Liver (tissue), 9 donors: Measurements from ENCODE around the gene DNAJA4. TPM values are rescaled to one million over a fixed set of nuclear protein-coding genes. Genes with fewer than 3 reads are reported as not detected.

Source experiments
- DNase-seq: peaks from one replicate; pipeline ENCODE4 v3.0.0-alpha.2; 2017; ENCODE audit warnings: low spot score
- H3K27ac ChIP-seq, 2 donors: one replicate each; pipeline ENCODE4 v1.7.0; 2013; ENCODE audit warnings: inconsistent platforms in 2 of 2, low read length in 2 of 2, control low read depth in 1 of 2, low read depth in 1 of 2, mild to moderate bottlenecking in 1 of 2
- H3K27me3 ChIP-seq, 4 donors: one replicate each; pipeline versions ENCODE4 v1.6.1 to v1.7.0; 2013; ENCODE audit warnings: low read length in 3 of 4, inconsistent platforms in 1 of 4, mild to moderate bottlenecking in 1 of 4, moderate library complexity in 1 of 4; ENCODE audit not compliant: control insufficient read depth in 4 of 4, insufficient read depth in 4 of 4
- H3K36me3 ChIP-seq, 4 donors: one replicate each; pipeline versions ENCODE4 v1.6.1 to v1.7.0; 2013; ENCODE audit warnings: low read length in 3 of 4, mild to moderate bottlenecking in 3 of 4, low read depth in 1 of 4, moderate library complexity in 1 of 4; ENCODE audit not compliant: control insufficient read depth in 4 of 4, insufficient read depth in 3 of 4
- H3K4me1 ChIP-seq, 4 donors: one replicate each; pipeline versions ENCODE4 v1.6.1 to v1.7.0; 2013; ENCODE audit warnings: low read length in 3 of 4, mild to moderate bottlenecking in 3 of 4, moderate library complexity in 1 of 4; ENCODE audit not compliant: control insufficient read depth in 4 of 4, insufficient read depth in 4 of 4
- H3K4me3 ChIP-seq, 3 donors: one replicate each; pipeline versions ENCODE4 v1.6.1 to v1.7.0; 2013; ENCODE audit warnings: low read length in 3 of 3, control low read depth in 1 of 3, low read depth in 1 of 3, mild to moderate bottlenecking in 1 of 3
- H3K9ac ChIP-seq, 2 donors: one replicate each; pipeline ENCODE4 v1.7.0; 2013; ENCODE audit warnings: low read length in 2 of 2, mild to moderate bottlenecking in 2 of 2, moderate library complexity in 2 of 2, control low read depth in 1 of 2, low read depth in 1 of 2
- H3K9me3 ChIP-seq, 4 donors: one replicate each; pipeline versions ENCODE4 v1.6.1 to v1.7.0; 2013; ENCODE audit warnings: low read length in 3 of 4; ENCODE audit not compliant: control insufficient read depth in 4 of 4
- EGR1 ChIP-seq, 2 donors: IDR thresholded peaks; 2 replicates each; pipeline ENCODE4 v1.6.1; 2016 to 2018; ENCODE audit warnings: antibody characterized with exemption in 2 of 2, low read depth in 2 of 2
- FOXA1 ChIP-seq: IDR thresholded peaks from 2 replicates; pipeline ENCODE4 v1.6.1; 2016; ENCODE audit warnings: antibody characterized with exemption
- FOXA2 ChIP-seq: IDR thresholded peaks from 2 replicates; pipeline ENCODE4 v1.6.1; 2016; ENCODE audit warnings: antibody characterized with exemption
- GABPA ChIP-seq, 2 donors: IDR thresholded peaks in 1 of 2; conservative IDR thresholded peaks in 1 of 2; 2 replicates each; pipeline ENCODE4 v1.6.1; 2016; ENCODE audit warnings: antibody characterized with exemption in 2 of 2, mild to moderate bottlenecking in 1 of 2, moderate library complexity in 1 of 2
- HNF4A ChIP-seq, 2 donors: conservative IDR thresholded peaks; 2 replicates each; pipeline ENCODE4 v1.6.1; 2016; ENCODE audit warnings: antibody characterized with exemption in 2 of 2, mild to moderate bottlenecking in 2 of 2
- HNF4G ChIP-seq: IDR thresholded peaks from 2 replicates; pipeline ENCODE4 v1.6.1; 2016; ENCODE audit warnings: antibody characterized with exemption
- JUND ChIP-seq, 2 donors: IDR thresholded peaks; 2 replicates each; pipeline ENCODE4 v1.6.1; 2016; ENCODE audit warnings: antibody characterized with exemption in 2 of 2
- NR2F2 ChIP-seq: IDR thresholded peaks from 2 replicates; pipeline ENCODE4 v1.6.1; 2016; ENCODE audit warnings: antibody characterized with exemption
- RAD21 ChIP-seq, 2 donors: IDR thresholded peaks; 2 replicates each; pipeline ENCODE4 v1.6.1; 2016; ENCODE audit warnings: antibody characterized with exemption in 2 of 2, mild to moderate bottlenecking in 2 of 2
- RXRA ChIP-seq, 2 donors: IDR thresholded peaks; 2 replicates each; pipeline ENCODE4 v1.6.1; 2017 to 2018; ENCODE audit warnings: antibody characterized with exemption in 2 of 2, mild to moderate bottlenecking in 1 of 2
- SP1 ChIP-seq: IDR thresholded peaks from 2 replicates; pipeline ENCODE4 v1.6.1; 2018; ENCODE audit warnings: antibody characterized with exemption, mild to moderate bottlenecking
- TAF1 ChIP-seq: conservative IDR thresholded peaks from 2 replicates; pipeline ENCODE4 v1.6.1; 2016; ENCODE audit warnings: antibody characterized with exemption, mild to moderate bottlenecking
- YY1 ChIP-seq: IDR thresholded peaks from 2 replicates; pipeline ENCODE4 v1.6.1; 2016; ENCODE audit warnings: antibody characterized with exemption, mild to moderate bottlenecking
- WGBS: extraction: QIAGEN DNeasy Blood & Tissue Kit; methylation state at CpG from one replicate; pipeline ENCODE4 v1.1.7; 2013; 5-methylcytosine and 5-hydroxymethylcytosine counted together
- polyA plus RNA-seq, 2 donors: library from polyadenylated mRNA; stranded (reverse) in 1 of 2; unstranded in 1 of 2; fragments of 200-250 nt in 1 of 2; fragments of >200 nt in 1 of 2; fragmentation: Nextera tagmentation in 1 of 2; extraction: Ambion mirVana in 1 of 2; gene quantifications; one replicate each; pipeline versions ENCODE4 v1.2.1 to v1.2.3, GENCODE V29; 2013 to 2015
- total RNA-seq, 2 donors: library from RNA; depleted of rRNA; stranded (reverse); fragments of >200 nt; gene quantifications; one replicate each; pipeline ENCODE4 v1.2.3, GENCODE V29; 2014
- TF ChIP-seq, protein P1 (sequence below): IDR thresholded peaks from 2 replicates; pipeline ENCODE4 v1.6.1; 2016; ENCODE audit warnings: antibody characterized with exemption
- TF ChIP-seq, protein P2 (sequence below): IDR thresholded peaks from 2 replicates; pipeline ENCODE4 v1.6.1; 2016; ENCODE audit warnings: antibody characterized with exemption, mild to moderate bottlenecking
- TF ChIP-seq, protein P3 (sequence below): fragments of 150-350 bp; IDR thresholded peaks from 2 replicates; pipeline ENCODE4 v1.5.1; 2017; ENCODE audit warnings: improper control_type of control experiment, low read depth, low read length; ENCODE audit not compliant: missing input control
- TF ChIP-seq, protein P4 (sequence below): IDR thresholded peaks from 2 replicates; pipeline ENCODE4 v1.6.1; 2016; ENCODE audit warnings: antibody characterized with exemption
- TF ChIP-seq, protein P5 (sequence below): IDR thresholded peaks from 2 replicates; pipeline ENCODE4 v1.6.1; 2016; ENCODE audit warnings: antibody characterized with exemption
- donor health status: healthy.
- donor health status: healthy.
- donor health status: healthy.
- donor health status: healthy.
- donor health status: healthy.

The DNAJA4 gene
- total and polyA plus RNA-seq, 4 donors: 0.93 to 79.0 (median 2.0) TPM

DNA sequence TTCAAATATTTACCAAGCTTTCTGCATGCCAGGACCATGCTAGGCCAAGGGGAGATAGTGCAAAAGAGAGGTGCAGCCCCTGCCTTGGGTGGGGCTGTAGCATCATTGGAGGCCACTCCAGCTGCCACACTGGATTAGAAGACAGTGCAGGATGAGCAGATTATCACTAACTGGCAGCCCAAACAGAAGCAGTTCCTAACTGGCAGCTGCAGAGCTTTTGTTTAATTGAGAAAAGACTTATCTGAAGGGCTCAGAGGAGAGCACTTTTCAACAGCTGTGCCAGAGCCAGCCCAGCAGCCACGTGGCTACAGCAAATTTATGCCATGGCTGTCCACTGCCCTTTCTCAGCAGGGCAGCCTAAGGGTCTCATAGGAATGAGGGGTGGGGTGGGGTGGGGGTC lies 16.5 kb upstream of the DNAJA4 start:
- Histone ChIP-seq H3K36me3 (no peaks in the 10 kb centered on the region), H3K9ac (no peak overlapping the region), H3K27ac (no peak overlapping the region), H3K27me3 (no peaks in the 10 kb centered on the region), H3K9me3 (no peaks in the 10 kb centered on the region), H3K4me1 (no peaks in the 10 kb centered on the region), H3K4me3 (no peak overlapping the region)
- peak; percentile 44 for DNase-seq
- TF ChIP-seq, protein P1, sequence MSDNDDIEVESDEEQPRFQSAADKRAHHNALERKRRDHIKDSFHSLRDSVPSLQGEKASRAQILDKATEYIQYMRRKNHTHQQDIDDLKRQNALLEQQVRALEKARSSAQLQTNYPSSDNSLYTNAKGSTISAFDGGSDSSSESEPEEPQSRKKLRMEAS: no peak
- TF ChIP-seq, protein P2, sequence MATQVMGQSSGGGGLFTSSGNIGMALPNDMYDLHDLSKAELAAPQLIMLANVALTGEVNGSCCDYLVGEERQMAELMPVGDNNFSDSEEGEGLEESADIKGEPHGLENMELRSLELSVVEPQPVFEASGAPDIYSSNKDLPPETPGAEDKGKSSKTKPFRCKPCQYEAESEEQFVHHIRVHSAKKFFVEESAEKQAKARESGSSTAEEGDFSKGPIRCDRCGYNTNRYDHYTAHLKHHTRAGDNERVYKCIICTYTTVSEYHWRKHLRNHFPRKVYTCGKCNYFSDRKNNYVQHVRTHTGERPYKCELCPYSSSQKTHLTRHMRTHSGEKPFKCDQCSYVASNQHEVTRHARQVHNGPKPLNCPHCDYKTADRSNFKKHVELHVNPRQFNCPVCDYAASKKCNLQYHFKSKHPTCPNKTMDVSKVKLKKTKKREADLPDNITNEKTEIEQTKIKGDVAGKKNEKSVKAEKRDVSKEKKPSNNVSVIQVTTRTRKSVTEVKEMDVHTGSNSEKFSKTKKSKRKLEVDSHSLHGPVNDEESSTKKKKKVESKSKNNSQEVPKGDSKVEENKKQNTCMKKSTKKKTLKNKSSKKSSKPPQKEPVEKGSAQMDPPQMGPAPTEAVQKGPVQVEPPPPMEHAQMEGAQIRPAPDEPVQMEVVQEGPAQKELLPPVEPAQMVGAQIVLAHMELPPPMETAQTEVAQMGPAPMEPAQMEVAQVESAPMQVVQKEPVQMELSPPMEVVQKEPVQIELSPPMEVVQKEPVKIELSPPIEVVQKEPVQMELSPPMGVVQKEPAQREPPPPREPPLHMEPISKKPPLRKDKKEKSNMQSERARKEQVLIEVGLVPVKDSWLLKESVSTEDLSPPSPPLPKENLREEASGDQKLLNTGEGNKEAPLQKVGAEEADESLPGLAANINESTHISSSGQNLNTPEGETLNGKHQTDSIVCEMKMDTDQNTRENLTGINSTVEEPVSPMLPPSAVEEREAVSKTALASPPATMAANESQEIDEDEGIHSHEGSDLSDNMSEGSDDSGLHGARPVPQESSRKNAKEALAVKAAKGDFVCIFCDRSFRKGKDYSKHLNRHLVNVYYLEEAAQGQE: no peak
- TF ChIP-seq YY1 (no peak), GABPA (IDR thresholded peaks at IDR 0.05 in 1 of 2, conservative IDR thresholded peaks at IDR 0.05 in 1 of 2) (no peak)
- TF ChIP-seq, protein P3, sequence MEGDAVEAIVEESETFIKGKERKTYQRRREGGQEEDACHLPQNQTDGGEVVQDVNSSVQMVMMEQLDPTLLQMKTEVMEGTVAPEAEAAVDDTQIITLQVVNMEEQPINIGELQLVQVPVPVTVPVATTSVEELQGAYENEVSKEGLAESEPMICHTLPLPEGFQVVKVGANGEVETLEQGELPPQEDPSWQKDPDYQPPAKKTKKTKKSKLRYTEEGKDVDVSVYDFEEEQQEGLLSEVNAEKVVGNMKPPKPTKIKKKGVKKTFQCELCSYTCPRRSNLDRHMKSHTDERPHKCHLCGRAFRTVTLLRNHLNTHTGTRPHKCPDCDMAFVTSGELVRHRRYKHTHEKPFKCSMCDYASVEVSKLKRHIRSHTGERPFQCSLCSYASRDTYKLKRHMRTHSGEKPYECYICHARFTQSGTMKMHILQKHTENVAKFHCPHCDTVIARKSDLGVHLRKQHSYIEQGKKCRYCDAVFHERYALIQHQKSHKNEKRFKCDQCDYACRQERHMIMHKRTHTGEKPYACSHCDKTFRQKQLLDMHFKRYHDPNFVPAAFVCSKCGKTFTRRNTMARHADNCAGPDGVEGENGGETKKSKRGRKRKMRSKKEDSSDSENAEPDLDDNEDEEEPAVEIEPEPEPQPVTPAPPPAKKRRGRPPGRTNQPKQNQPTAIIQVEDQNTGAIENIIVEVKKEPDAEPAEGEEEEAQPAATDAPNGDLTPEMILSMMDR: no peak
- 79% methylated on average over 1 of the region's 1 CpG for WGBS

DNA sequence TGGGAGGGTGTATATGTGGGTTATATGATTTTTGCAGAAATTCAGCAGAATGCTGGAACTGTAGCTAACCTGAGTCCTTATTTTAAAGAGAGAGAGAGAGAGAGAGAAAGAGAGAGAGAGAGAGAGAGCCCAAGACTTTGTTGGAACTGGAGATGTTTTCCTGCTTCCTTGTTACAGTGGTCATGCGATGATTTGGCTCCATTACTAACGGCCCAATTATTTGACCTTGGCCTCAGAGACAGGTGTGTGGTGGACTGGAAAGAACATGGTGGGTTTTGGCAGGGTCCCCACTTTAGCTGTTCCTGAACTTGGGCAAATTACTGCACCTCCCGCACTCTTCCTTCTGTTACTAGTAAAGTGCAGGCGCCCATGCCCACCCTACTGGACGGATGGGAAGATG lies 15.2 kb upstream of the DNAJA4 start:
- no peak overlapping the region for H3K27ac ChIP-seq
- no peak overlapping the region for H3K9ac ChIP-seq
- 92% methylated on average over 5 of the region's 5 CpGs for WGBS
- no peak overlapping the region for H3K4me3 ChIP-seq
- TF ChIP-seq, protein P4, sequence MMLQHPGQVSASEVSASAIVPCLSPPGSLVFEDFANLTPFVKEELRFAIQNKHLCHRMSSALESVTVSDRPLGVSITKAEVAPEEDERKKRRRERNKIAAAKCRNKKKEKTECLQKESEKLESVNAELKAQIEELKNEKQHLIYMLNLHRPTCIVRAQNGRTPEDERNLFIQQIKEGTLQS: no peak
- TF ChIP-seq TAF1: no peak
- no peak for TF ChIP-seq HNF4G
- no peak for TF ChIP-seq RXRA (IDR thresholded peaks at IDR 0.05)
- no peak for TF ChIP-seq GABPA (IDR thresholded peaks at IDR 0.05 in 1 of 2, conservative IDR thresholded peaks at IDR 0.05 in 1 of 2)
- TF ChIP-seq, protein P1: no peak
- TF ChIP-seq, protein P2: no peak
- no peak for TF ChIP-seq JUND (IDR thresholded peaks at IDR 0.05)
- TF ChIP-seq, protein P5, sequence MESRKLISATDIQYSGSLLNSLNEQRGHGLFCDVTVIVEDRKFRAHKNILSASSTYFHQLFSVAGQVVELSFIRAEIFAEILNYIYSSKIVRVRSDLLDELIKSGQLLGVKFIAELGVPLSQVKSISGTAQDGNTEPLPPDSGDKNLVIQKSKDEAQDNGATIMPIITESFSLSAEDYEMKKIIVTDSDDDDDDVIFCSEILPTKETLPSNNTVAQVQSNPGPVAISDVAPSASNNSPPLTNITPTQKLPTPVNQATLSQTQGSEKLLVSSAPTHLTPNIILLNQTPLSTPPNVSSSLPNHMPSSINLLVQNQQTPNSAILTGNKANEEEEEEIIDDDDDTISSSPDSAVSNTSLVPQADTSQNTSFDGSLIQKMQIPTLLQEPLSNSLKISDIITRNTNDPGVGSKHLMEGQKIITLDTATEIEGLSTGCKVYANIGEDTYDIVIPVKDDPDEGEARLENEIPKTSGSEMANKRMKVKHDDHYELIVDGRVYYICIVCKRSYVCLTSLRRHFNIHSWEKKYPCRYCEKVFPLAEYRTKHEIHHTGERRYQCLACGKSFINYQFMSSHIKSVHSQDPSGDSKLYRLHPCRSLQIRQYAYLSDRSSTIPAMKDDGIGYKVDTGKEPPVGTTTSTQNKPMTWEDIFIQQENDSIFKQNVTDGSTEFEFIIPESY: no peak
- TF ChIP-seq SP1: no peak
- TF ChIP-seq, protein P3: no peak
- no peak for TF ChIP-seq FOXA2
- TF ChIP-seq NR2F2: no peak
- TF ChIP-seq YY1: no peak
- no peak for TF ChIP-seq FOXA1
- no peak for TF ChIP-seq RAD21 (IDR thresholded peaks at IDR 0.05)
- no peak for TF ChIP-seq EGR1 (IDR thresholded peaks at IDR 0.05; ENCODE audit: low read depth in 2 of 2)
- no peak for TF ChIP-seq HNF4A (conservative IDR thresholded peaks at IDR 0.05)
- no peaks in the 10 kb centered on the region for H3K4me1 ChIP-seq
- DNase-seq: no peak
- no peaks in the 10 kb centered on the region for H3K27me3 ChIP-seq
- H3K9me3 ChIP-seq: no peaks in the 10 kb centered on the region
- no peaks in the 10 kb centered on the region for H3K36me3 ChIP-seq
